ENCODE results near the gene SSPN.

- TF ChIP-seq CTCF (IDR thresholded peaks at IDR 0.05) = no peak
- no peak for TF ChIP-seq POLR2A (IDR thresholded peaks at IDR 0.05)
Observed at GRCh38 chr12:26287671-26288381, 92.5 kb downstream of the SSPN start.
